SK-N-SH (cell line): ENCODE measurements around the gene SAMD4B. TPM values are rescaled to one million over a fixed set of nuclear protein-coding genes. Genes with fewer than 3 reads are reported as not detected.

Experiments used
- CTCF ChIA-PET: fragments of 300-600, 350-600 bp; formaldehyde crosslinking; extraction: SDS; loops from one replicate; lab custom pipeline; 2021; lab: Yijun Ruan, JAX
- POLR2A ChIA-PET: fragments of 350-600 bp; sonication (Branson Sonifier 250); formaldehyde crosslinking; extraction: SDS; loops from one replicate; lab custom pipeline; 2020; ENCODE audit warnings: antibody characterized with exemption, inconsistent platforms; lab: Yijun Ruan, JAX
- DNase-seq: peaks from one replicate; pipeline ENCODE4 v3.0.0; 2012
- H2AFZ ChIP-seq: fragments of 200-600 bp; sonication (generic); 2 replicates; pipeline ENCODE4 v1.8.1; 2016; ENCODE audit warnings: antibody characterized with exemption, mild to moderate bottlenecking, low read depth
- H3F3A ChIP-seq: fragments of 200-600 bp; sonication (generic); replicated peaks from 2 replicates; pipeline ENCODE3; 2016; ENCODE audit warnings: antibody characterized with exemption, mild to moderate bottlenecking; ENCODE audit not compliant: insufficient read depth
- H3K27ac ChIP-seq, 2 experiments: fragments of 200-500 bp in 1 of 2; fragments of 200-600 bp in 1 of 2; sonication (Bioruptor generic) in 1 of 2; sonication (generic), shearing (Covaris generic) in 1 of 2; 2 replicates each; pipeline versions ENCODE4 v1.5.1 to v1.6.1; 2014 to 2016; ENCODE audit warnings: low read depth in 2 of 2, inconsistent platforms in 1 of 2, low read length in 1 of 2, mild to moderate bottlenecking in 1 of 2, mixed read lengths in 1 of 2
- H3K27me3 ChIP-seq: fragments of 200-600 bp; sonication (generic), shearing (Covaris generic); 2 replicates; pipeline ENCODE4 v1.6.1; 2016; ENCODE audit warnings: mixed run types; ENCODE audit not compliant: insufficient read depth
- H3K36me3 ChIP-seq, 2 experiments: fragments of 200-500 bp in 1 of 2; fragments of 200-600 bp in 1 of 2; sonication (Bioruptor generic) in 1 of 2; sonication (generic) in 1 of 2; replicated peaks in 1 of 2; 2 replicates each; pipeline versions ENCODE3 to v1.5.1; 2014 to 2016; ENCODE audit warnings: low read length in 1 of 2, mild to moderate bottlenecking in 1 of 2; ENCODE audit not compliant: insufficient read depth in 2 of 2, control insufficient read depth in 1 of 2
- H3K4me1 ChIP-seq, 2 experiments: fragments of 200-500 bp in 1 of 2; fragments of 200-600 bp in 1 of 2; sonication (Bioruptor generic) in 1 of 2; sonication (generic), shearing (Covaris generic) in 1 of 2; 2 replicates each; pipeline versions ENCODE4 v1.5.1 to v1.6.1; 2014 to 2016; ENCODE audit warnings: low read depth in 1 of 2, low read length in 1 of 2, mixed run types in 1 of 2; ENCODE audit not compliant: insufficient read depth in 2 of 2, control insufficient read depth in 1 of 2
- H3K4me2 ChIP-seq: fragments of 200-600 bp; sonication (generic), shearing (Covaris generic); 2 replicates; pipeline ENCODE4 v1.6.1; 2017; ENCODE audit warnings: mixed run types
- H3K4me3 ChIP-seq, 2 experiments: fragments of 200-500 bp in 1 of 2; fragments of 200-600 bp in 1 of 2; sonication (Bioruptor generic) in 1 of 2; sonication (generic), shearing (Covaris generic) in 1 of 2; 2 replicates each; pipeline versions ENCODE4 v1.5.1 to v1.8.1; 2014 to 2016; ENCODE audit warnings: low read depth in 2 of 2, inconsistent platforms in 1 of 2, low read length in 1 of 2, mild to moderate bottlenecking in 1 of 2, mixed read lengths in 1 of 2, moderate library complexity in 1 of 2
- H3K79me2 ChIP-seq: fragments of 200-600 bp; sonication (generic); 2 replicates; pipeline ENCODE4 v1.8.1; 2017; ENCODE audit warnings: mild to moderate bottlenecking; ENCODE audit not compliant: insufficient read depth
- H3K9ac ChIP-seq: fragments of 200-600 bp; sonication (generic); 2 replicates; pipeline ENCODE4 v1.6.1; 2017; ENCODE audit warnings: mixed run types
- H3K9me2 ChIP-seq: fragments of 200-600 bp; sonication (generic); 2 replicates; pipeline ENCODE4 v1.6.1; 2017; ENCODE audit warnings: mixed run types
- H3K9me3 ChIP-seq: fragments of 200-600 bp; sonication (generic); 2 replicates; pipeline ENCODE4 v1.6.1; 2017; ENCODE audit warnings: mixed run types, mild to moderate bottlenecking, moderate library complexity
- H4K20me1 ChIP-seq: fragments of 200-600 bp; sonication (generic); 2 replicates; pipeline ENCODE4 v1.6.1; 2017; ENCODE audit warnings: mild to moderate bottlenecking, mixed run types; ENCODE audit not compliant: insufficient read depth
- CHD2 ChIP-seq: fragments of 150-350 bp; IDR thresholded peaks from 2 replicates; pipeline ENCODE4 v1.6.1; 2018; ENCODE audit warnings: low read length; ENCODE audit not compliant: partially characterized antibody
- EZH2phosphoT487 ChIP-seq: fragments of 200-600 bp; sonication (generic); IDR thresholded peaks from 2 replicates; pipeline ENCODE4 v1.6.1; 2017; ENCODE audit warnings: low read depth, mixed run types, mild to moderate bottlenecking, antibody characterized with exemption, moderate library complexity, borderline replicate concordance
- FOSL2 ChIP-seq: IDR thresholded peaks from 2 replicates; pipeline ENCODE4 v1.4.0; 2012; ENCODE audit warnings: low read depth, mild to moderate bottlenecking, moderate library complexity, borderline replicate concordance
- GATA2 ChIP-seq: sonication (generic); formaldehyde crosslinking; IDR thresholded peaks from 2 replicates; pipeline ENCODE4 v1.5.0; 2020; ENCODE audit warnings: mild to moderate bottlenecking, missing genetic modification reagents
- MAX ChIP-seq: IDR thresholded peaks from 2 replicates; pipeline ENCODE4 v1.4.0; 2012; ENCODE audit warnings: low read depth
- MEF2A ChIP-seq: IDR thresholded peaks from 2 replicates; pipeline ENCODE4 v1.4.0; 2012; ENCODE audit warnings: low read depth, borderline replicate concordance
- NFIC ChIP-seq: IDR thresholded peaks from 2 replicates; pipeline ENCODE4 v1.4.0; 2012; ENCODE audit warnings: borderline replicate concordance
- PBX3 ChIP-seq: IDR thresholded peaks from 2 replicates; pipeline ENCODE4; 2012
- REST ChIP-seq: IDR thresholded peaks from 2 replicates; pipeline ENCODE4 v1.6.1; 2012; ENCODE audit warnings: mild to moderate bottlenecking, low read depth, low read length, moderate library complexity
- RFX5 ChIP-seq: IDR thresholded peaks from 2 replicates; pipeline ENCODE4 v1.6.1; 2012; ENCODE audit warnings: mild to moderate bottlenecking, improper control_type of control experiment, low read length
- SIN3A ChIP-seq: IDR thresholded peaks from 2 replicates; pipeline ENCODE4 v1.6.1; 2012; ENCODE audit warnings: low read depth, mild to moderate bottlenecking, low read length, moderate library complexity, borderline replicate concordance
- TAF1 ChIP-seq: IDR thresholded peaks from 2 replicates; pipeline ENCODE4 v1.6.1; 2012; ENCODE audit warnings: low read depth, mild to moderate bottlenecking, low read length, moderate library complexity, borderline replicate concordance
- TCF12 ChIP-seq: IDR thresholded peaks from 2 replicates; pipeline ENCODE4 v1.4.0; 2012
- YY1 ChIP-seq: IDR thresholded peaks from 2 replicates; pipeline ENCODE4 v1.4.0; 2012; ENCODE audit warnings: low read depth, mild to moderate bottlenecking
- WGBS: methylation state at CpG from one replicate; pipeline ENCODE4 v1.1.6; 2017; ENCODE audit warnings: low lambda C conversion rate; 5-methylcytosine and 5-hydroxymethylcytosine counted together
- polyA plus RNA-seq, 3 experiments: library from polyadenylated mRNA; depleted of rRNA; stranded (reverse); fragments of >200 nt; gene quantifications; 2 replicates each; pipeline ENCODE4 v1.2.3, GENCODE V29; 2012

SAMD4B gene
- polyA plus RNA-seq, 1 of the 3 experiments (the other 2 are of a cell fraction): 83.0 TPM

GRCh38 chr19:39409208-39410016 is 67.2 kb downstream of the SAMD4B start (continued):
- no peak for TF ChIP-seq TCF12
- no peak for TF ChIP-seq MAX
- TF ChIP-seq FOSL2: no peak
- no peak for TF ChIP-seq GATA2 (CRISPR knock-in tag)
- TF ChIP-seq NFIC: no peak
- TF ChIP-seq MEF2A: no peak
- TF ChIP-seq CHD2: no peak

GRCh38 chr19:39410017-39410830 is 68.0 kb downstream of the SAMD4B start:
- peak overlapping the region; percentile 64 to 82 for H3K4me3 ChIP-seq
- H3K9me2 ChIP-seq: no peaks in the 10 kb centered on the region
- H3K9me3 ChIP-seq: no peaks in the 10 kb centered on the region
- peak overlapping the region; percentile 86 to 91 for H3K27ac ChIP-seq
- DNase-seq: peak; percentile 73
- peaks cover 54% of the 10 kb centered on the region for H3K79me2 ChIP-seq
- no peaks in the 10 kb centered on the region for H3K27me3 ChIP-seq
- peaks cover 0 to 7% of the 10 kb centered on the region in 2 experiments for H3K36me3 ChIP-seq
- H4K20me1 ChIP-seq: peaks cover 29% of the 10 kb centered on the region
- peaks cover 40% of the 10 kb centered on the region for H3F3A ChIP-seq
- CTCF ChIA-PET: no interaction called here
- peak overlapping the region; percentile 92 for H3K4me2 ChIP-seq
- H2AFZ ChIP-seq: no peak overlapping the region
- WGBS: 14% methylated on average over 21 of the region's 35 CpGs
- POLR2A ChIA-PET: no interaction called here
- H3K4me1 ChIP-seq: peaks cover 29 to 40% of the 10 kb centered on the region in 2 experiments; a peak in 3 of 4 replicates
- TF ChIP-seq SIN3A: 0 out of 2 replicates have a peak, but pooled peaks have one; percentile 23
- no peak for TF ChIP-seq PBX3
- peak overlapping the region; percentile 68 for H3K9ac ChIP-seq

GRCh38 chr19:39410831-39411080 is 68.5 kb downstream of the SAMD4B start:
- ChIA-PET CTCF (interaction anchor here (0.9 to 5.1 kb wide), 5 partner anchors 11 to 233 kb away, joined by 3 to 106 read pairs (median 18); partner anchors contain the start of genes MED29, PAF1 and RPS16), POLR2A (interaction anchor here (1.0 kb wide), 1 partner anchor 13 kb away, joined by 4 read pairs; no protein-coding TSS in a partner anchor)
- Histone ChIP-seq H3K4me2 (peak overlapping the region; percentile 92), H3K36me3 (peaks cover 0 to 7% of the 10 kb centered on the region in 2 experiments), H3K27ac (peak overlapping the region in 1 of 2 experiments; percentile 91; a peak in 2 of 4 replicates), H3K4me3 (no peak overlapping the region), H4K20me1 (peaks cover 29% of the 10 kb centered on the region), H3K79me2 (peaks cover 60% of the 10 kb centered on the region), H3K9me3 (no peaks in the 10 kb centered on the region), H3F3A (peaks cover 38% of the 10 kb centered on the region), H3K9ac (peak overlapping the region; percentile 68), H3K9me2 (no peaks in the 10 kb centered on the region), H2AFZ (no peak overlapping the region), H3K4me1 (peaks cover 29 to 44% of the 10 kb centered on the region in 2 experiments; a peak in 3 of 4 replicates), H3K27me3 (no peaks in the 10 kb centered on the region)
- DNase-seq: no peak
- WGBS: 88% methylated on average over 1 of the region's 1 CpG
- no peak for TF ChIP-seq CHD2
- TF ChIP-seq MEF2A: no peak
- no peak for TF ChIP-seq GATA2 (CRISPR knock-in tag)
- TF ChIP-seq YY1: no peak
- no peak for TF ChIP-seq RFX5
- TF ChIP-seq MAX: no peak
- no peak for TF ChIP-seq EZH2phosphoT487
- no peak for TF ChIP-seq TAF1
- no peak for TF ChIP-seq REST
- TF ChIP-seq PBX3: no peak
